WERI-Rb-1 (cell line): ENCODE data around the gene CCDC8.

Source experiments
- DNase-seq: peaks from one replicate; pipeline ENCODE4 v3.0.0-alpha.2; 2020
- H3K27ac ChIP-seq: fragments of 250-450 bp; sonication (Bioruptor Pico); 2 replicates; pipeline ENCODE4 v1.5.1; 2020; ENCODE audit warnings: mild to moderate bottlenecking, moderate library complexity
- H3K27me3 ChIP-seq: fragments of 250-450 bp; sonication (Bioruptor Pico); 2 replicates; pipeline ENCODE4 v1.5.1; 2021; ENCODE audit warnings: mild to moderate bottlenecking, low read depth, moderate library complexity; ENCODE audit not compliant: insufficient read depth, severe bottlenecking
- H3K36me3 ChIP-seq: fragments of 250-450 bp; sonication (Bioruptor Pico); 2 replicates; pipeline ENCODE4 v1.5.1; 2020; ENCODE audit warnings: mild to moderate bottlenecking, moderate library complexity
- H3K4me3 ChIP-seq: 2 replicates; pipeline ENCODE4 v1.5.1; 2011; ENCODE audit warnings: low read depth, mild to moderate bottlenecking, control low read depth, low read length
- H3K9me3 ChIP-seq: fragments of 250-450 bp; sonication (Bioruptor Pico); 2 replicates; pipeline ENCODE4 v1.5.1; 2021; ENCODE audit warnings: mild to moderate bottlenecking, moderate library complexity; ENCODE audit not compliant: severe bottlenecking
- TF ChIP-seq, protein P1 (sequence below): IDR thresholded peaks from 2 replicates; pipeline ENCODE4 v1.5.1; 2011; ENCODE audit warnings: low read depth, mild to moderate bottlenecking, control low read depth, inconsistent platforms, low read length

CCDC8 gene

DNA sequence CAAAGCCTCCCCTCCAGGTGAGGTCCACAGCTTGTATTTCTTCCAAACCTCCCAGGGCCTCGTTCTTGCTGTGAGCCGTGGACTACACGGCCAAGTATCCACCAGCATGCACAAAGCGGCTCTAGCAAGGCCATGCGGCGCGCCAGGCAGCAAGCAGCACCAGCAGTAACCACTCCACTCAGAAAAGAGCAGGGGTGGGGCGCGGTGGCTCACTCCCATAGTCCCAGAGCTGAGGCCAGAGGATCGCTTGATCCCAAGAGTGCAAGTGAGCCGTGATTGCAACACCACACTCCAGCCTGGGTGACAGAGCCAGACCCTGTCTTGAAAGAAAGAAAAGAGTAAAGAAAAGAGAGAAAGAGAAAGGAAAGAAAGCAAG is 4.7 kb downstream of the CCDC8 start:
- peak; percentile 54 for DNase-seq
- no peaks in the 10 kb centered on the region for H3K27me3 ChIP-seq
- no peaks in the 10 kb centered on the region for H3K36me3 ChIP-seq
- peak overlapping the region; percentile 14; the same call in 1 of the 2 replicates for H3K4me3 ChIP-seq
- TF ChIP-seq, protein P1, sequence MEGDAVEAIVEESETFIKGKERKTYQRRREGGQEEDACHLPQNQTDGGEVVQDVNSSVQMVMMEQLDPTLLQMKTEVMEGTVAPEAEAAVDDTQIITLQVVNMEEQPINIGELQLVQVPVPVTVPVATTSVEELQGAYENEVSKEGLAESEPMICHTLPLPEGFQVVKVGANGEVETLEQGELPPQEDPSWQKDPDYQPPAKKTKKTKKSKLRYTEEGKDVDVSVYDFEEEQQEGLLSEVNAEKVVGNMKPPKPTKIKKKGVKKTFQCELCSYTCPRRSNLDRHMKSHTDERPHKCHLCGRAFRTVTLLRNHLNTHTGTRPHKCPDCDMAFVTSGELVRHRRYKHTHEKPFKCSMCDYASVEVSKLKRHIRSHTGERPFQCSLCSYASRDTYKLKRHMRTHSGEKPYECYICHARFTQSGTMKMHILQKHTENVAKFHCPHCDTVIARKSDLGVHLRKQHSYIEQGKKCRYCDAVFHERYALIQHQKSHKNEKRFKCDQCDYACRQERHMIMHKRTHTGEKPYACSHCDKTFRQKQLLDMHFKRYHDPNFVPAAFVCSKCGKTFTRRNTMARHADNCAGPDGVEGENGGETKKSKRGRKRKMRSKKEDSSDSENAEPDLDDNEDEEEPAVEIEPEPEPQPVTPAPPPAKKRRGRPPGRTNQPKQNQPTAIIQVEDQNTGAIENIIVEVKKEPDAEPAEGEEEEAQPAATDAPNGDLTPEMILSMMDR = no peak
- H3K9me3 ChIP-seq = no peaks in the 10 kb centered on the region
- H3K27ac ChIP-seq = peak overlapping the region; percentile 29; the same call in 1 of the 2 replicates

DNA sequence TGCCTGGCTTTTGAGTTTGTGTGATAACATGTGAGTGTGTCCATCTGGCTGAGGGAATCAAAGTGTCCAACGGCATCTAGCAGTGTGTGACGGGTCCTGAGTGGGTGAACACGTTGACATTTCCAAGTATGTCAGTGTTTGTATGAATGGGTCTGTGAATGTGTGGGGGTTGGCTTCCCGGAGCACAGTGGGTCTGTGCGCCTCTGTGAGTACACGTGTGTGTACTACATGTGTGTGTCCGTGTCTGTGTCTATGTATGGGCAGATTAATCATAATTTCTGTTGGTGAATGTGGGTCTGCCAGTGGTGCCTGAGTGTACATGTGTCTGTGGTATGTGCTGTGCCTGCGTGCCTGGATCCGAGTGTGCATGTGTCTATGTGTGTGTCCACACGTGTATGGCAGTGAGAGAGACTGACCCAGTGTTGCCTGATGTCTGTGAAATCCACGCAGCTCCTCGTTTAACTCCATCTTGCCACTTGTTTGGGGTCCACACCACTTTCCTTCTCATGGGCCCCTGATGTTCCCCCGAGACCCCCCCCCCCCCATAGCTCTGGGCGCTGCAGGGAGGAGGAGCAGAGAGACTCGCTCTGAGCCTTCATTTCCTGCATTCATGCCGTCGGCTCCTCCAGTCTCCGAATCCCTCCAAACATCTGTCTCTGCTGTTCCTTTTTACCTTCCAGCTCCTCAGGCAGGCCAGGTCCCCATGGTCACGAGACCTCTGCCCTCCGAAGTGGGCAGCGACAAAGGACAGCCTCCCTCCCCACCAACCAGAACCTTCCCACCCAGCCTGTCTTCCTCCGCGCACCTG is 5.3 kb downstream of the CCDC8 start:
- Histone ChIP-seq H3K36me3 (no peaks in the 10 kb centered on the region), H3K27me3 (no peaks in the 10 kb centered on the region), H3K9me3 (no peaks in the 10 kb centered on the region), H3K4me3 (peak overlapping the region; percentile 14; the same call in 1 of the 2 replicates), H3K27ac (peak overlapping the region; percentile 29; the same call in 1 of the 2 replicates)
- TF ChIP-seq, protein P1 = no peak
- no peak for DNase-seq

DNA sequence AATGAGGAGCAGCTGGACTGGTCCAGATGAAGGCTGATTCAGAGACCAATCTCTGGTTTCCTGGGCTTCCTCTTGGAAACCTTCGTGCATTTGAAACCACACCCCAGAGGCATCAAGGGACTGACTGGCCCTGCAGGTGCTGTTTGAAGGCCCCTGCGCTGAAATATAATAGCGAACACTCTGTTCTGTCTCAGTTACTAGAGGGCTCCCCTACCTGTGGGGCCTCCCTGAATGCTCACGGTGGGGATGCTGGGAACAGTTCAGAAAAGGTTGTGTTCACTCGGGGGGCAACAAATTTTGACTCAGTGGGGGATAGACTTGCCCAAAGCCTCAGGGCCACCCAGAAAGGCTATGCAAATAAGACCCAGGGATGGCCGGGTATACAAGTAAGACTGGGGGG is 6.4 kb downstream of the CCDC8 start:
- DNase-seq = no peak
- no peaks in the 10 kb centered on the region for H3K9me3 ChIP-seq
- no peaks in the 10 kb centered on the region for H3K36me3 ChIP-seq
- no peak overlapping the region for H3K27ac ChIP-seq
- H3K4me3 ChIP-seq = no peak overlapping the region
- H3K27me3 ChIP-seq = no peaks in the 10 kb centered on the region
- TF ChIP-seq, protein P1 = no peak

DNA sequence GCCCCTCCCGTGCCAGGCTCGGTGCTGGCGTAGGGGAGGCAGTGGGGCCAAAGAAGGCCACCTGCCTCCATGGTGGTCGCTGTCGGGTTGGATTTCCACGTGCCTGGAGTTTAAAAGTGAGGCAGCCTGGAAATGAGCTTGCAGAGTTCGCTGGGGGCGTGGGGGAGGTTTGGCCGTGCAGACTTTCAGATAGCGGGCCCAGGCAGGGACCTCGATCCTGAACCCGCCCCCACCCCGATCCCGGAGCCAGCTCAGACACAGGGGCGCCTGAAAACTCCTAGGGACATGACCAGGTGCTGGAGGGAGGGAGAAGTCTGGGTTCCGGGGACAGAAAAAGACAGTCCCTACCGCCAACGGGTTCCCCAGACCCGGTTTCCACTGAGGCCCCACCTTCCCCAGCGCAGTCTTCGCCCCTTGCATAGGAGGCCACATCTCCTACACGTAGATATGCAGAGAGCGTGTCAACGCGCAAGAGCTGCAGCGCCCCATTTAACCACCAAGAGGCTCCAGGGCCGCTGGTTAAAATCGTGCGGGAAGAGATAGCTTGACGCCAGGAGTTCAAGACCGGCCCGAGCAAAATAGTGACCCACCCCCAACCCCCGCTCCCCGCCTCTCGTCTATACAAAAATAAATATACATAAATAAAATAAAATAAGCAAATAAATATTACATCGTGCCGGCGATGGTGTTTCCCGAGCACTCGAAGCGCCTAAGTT is 8.5 kb downstream of the CCDC8 start:
- H3K36me3 ChIP-seq = no peaks in the 10 kb centered on the region
- TF ChIP-seq, protein P1 = 0 out of 2 replicates have a peak, but pooled peaks have one; percentile 10
- H3K27me3 ChIP-seq = no peaks in the 10 kb centered on the region
- no peak overlapping the region for H3K27ac ChIP-seq
- H3K4me3 ChIP-seq = no peak overlapping the region
- no peak for DNase-seq
- H3K9me3 ChIP-seq = no peaks in the 10 kb centered on the region

DNA sequence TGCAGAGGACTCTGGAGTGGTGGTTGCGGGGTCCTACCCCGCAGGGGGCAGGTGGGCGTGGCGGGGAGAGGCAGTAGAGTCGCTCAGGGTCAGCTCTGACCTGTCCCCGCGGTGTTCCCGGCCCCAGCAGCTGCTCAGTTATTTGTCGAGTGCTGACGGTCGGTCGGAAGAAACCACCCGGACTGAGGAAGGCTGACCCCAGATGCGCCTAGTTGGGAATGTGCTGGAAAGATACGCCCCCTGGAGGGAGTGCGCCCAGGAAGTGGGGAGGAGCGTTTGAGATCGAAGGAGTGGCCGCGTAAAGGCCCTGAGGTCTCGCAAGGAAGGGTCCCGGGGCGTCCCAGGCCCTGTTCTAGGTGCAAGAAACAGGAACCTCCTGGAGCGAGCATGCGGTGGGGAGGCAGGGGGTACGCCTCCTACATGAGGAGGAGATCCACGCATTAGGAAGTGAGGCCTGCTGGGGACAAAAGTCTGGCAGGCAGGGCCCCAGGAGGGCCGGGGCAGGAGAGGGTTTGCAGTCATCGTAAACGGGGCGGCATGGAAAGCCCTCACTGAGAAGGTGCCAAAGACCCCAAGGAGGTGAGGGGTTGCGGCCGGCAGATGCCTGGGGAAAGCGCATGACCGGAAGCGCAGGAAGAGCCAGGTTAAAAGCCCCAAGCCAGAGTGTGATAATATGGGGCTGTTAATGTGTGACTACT is 9.2 kb downstream of the CCDC8 start:
- Histone ChIP-seq H3K27ac (no peak overlapping the region), H3K4me3 (no peak overlapping the region)
- no peak for DNase-seq

More for the DNA sequence above, 9.2 kb downstream of the CCDC8 start:
- Histone ChIP-seq H3K27me3 (no peaks in the 10 kb centered on the region), H3K36me3 (no peaks in the 10 kb centered on the region), H3K9me3 (no peaks in the 10 kb centered on the region)
- TF ChIP-seq, protein P1 = no peak
